Cardiac muscle cell (in vitro differentiated cells and primary cell): ENCODE data around the gene ATP8B2. TPM values are rescaled to one million over a fixed set of nuclear protein-coding genes. Genes with fewer than 3 reads are reported as not detected.
A peak's percentile ranks its signal among the peaks of the same experiment; 100 is the strongest.
"Not testable (repeated sequence)": the region's sequence is repeated elsewhere in the genome, so short reads cannot be mapped to it uniquely, and the experiment has no call there.

Experiments used
- DNase-seq, 2 donors: peaks; one replicate each; pipeline versions ENCODE4 v3.0.0 to v3.0.0-alpha.2; 2010 to 2017; ENCODE audit warnings: low read depth in 1 of 2, low spot score in 1 of 2
- H3K27ac ChIP-seq: fragments of 200-600 bp; sonication (generic); 2 replicates; pipeline ENCODE4 v1.5.1; 2016
- H3K27me3 ChIP-seq: fragments of 200-600 bp; sonication (generic); 2 replicates; pipeline ENCODE4 v1.6.0; 2016; ENCODE audit warnings: control low read depth
- H3K36me3 ChIP-seq: fragments of 200-600 bp; sonication (generic); 2 replicates; pipeline ENCODE4 v1.5.1; 2016; ENCODE audit warnings: control low read depth
- H3K4me1 ChIP-seq: fragments of 200-600 bp; sonication (generic); 2 replicates; pipeline ENCODE4 v1.8.1; 2017; ENCODE audit warnings: low read depth, mild to moderate bottlenecking, mixed run types
- H3K4me3 ChIP-seq: fragments of 200-600 bp; sonication (generic); 2 replicates; pipeline ENCODE4 v1.5.1; 2016; ENCODE audit warnings: mild to moderate bottlenecking
- H3K9me3 ChIP-seq: fragments of 200-600 bp; sonication (generic); 2 replicates; pipeline ENCODE4 v1.5.1; 2017; ENCODE audit warnings: low read depth, mild to moderate bottlenecking, control low read depth
- CTCF ChIP-seq: IDR thresholded peaks from 2 replicates; pipeline ENCODE4 v1.5.1; 2012; ENCODE audit warnings: low read depth, mild to moderate bottlenecking, low read length
- polyA plus RNA-seq: library from polyadenylated mRNA; unstranded; fragments of >200 nt; fragmentation: Nextera tagmentation; extraction: Ambion mirVana; gene quantifications from 2 replicates; pipeline ENCODE4 v1.2.1, GENCODE V29; 2016
- total RNA-seq: library from RNA; depleted of rRNA; stranded (reverse); fragments of >200 nt; gene quantifications from 2 replicates; pipeline ENCODE4 v1.2.3, GENCODE V29; 2016

ATP8B2 gene
- total RNA-seq (102 and 116 TPM in 2 replicates), polyA plus RNA-seq (12.8 and 13.5 TPM in 2 replicates)

- peak; percentile 77 to 91 for DNase-seq
- Histone ChIP-seq H3K27ac (peak within 1 kb of the TSS; percentile 88), H3K4me1 (peaks cover 38% of the 10 kb centered on the region), H3K27me3 (no peaks in the 10 kb centered on the region), H3K9me3 (no peaks in the 10 kb centered on the region), H3K36me3 (no peaks in the 10 kb centered on the region), H3K4me3 (peak within 1 kb of the TSS; percentile 94)
- TF ChIP-seq CTCF, result peak; percentile 93
Observed at GRCh38 chr1:154324669-154325582, at the start of gene ATP8B2. Gene ATP8B2, plus strand, starts transcription at chr1:154325525. Its CDS starts 2,617 bp downstream, at chr1:154328142.

GRCh38 chr1:154276797-154277196, 48.5 kb upstream of the ATP8B2 start:
- Histone ChIP-seq H3K9me3 (no peaks in the 10 kb centered on the region), H3K27me3 (no peaks in the 10 kb centered on the region), H3K27ac (no peak overlapping the region), H3K4me1 (no peaks in the 10 kb centered on the region), H3K36me3 (no peaks in the 10 kb centered on the region), H3K4me3 (no peak overlapping the region)
- TF ChIP-seq CTCF, result peak; percentile 26
- DNase-seq, result peak in 1 of 2 donors; percentile 18

GRCh38 chr1:154287591-154287990, 37.7 kb upstream of the ATP8B2 start:
- H3K27ac ChIP-seq, H3K27me3 ChIP-seq, H3K9me3 ChIP-seq, H3K36me3 ChIP-seq, H3K4me3 ChIP-seq, DNase-seq, H3K4me1 ChIP-seq: not testable (repeated sequence)

GRCh38 chr1:154288661-154289060, 36.7 kb upstream of the ATP8B2 start:
- no peaks in the 10 kb centered on the region for H3K36me3 ChIP-seq
- no peak for DNase-seq
- TF ChIP-seq CTCF, result no peak
- no peaks in the 10 kb centered on the region for H3K9me3 ChIP-seq
- no peak overlapping the region for H3K4me3 ChIP-seq
- H3K4me1 ChIP-seq, result no peaks in the 10 kb centered on the region
- H3K27ac ChIP-seq, result no peak overlapping the region
- H3K27me3 ChIP-seq, result no peaks in the 10 kb centered on the region

GRCh38 chr1:154290921-154291320, 34.4 kb upstream of the ATP8B2 start:
- Histone ChIP-seq H3K9me3 (no peaks in the 10 kb centered on the region), H3K4me1 (no peaks in the 10 kb centered on the region), H3K36me3 (no peaks in the 10 kb centered on the region), H3K4me3 (no peak overlapping the region), H3K27ac (no peak overlapping the region), H3K27me3 (no peaks in the 10 kb centered on the region)
- DNase-seq, result no peak
- no peak for TF ChIP-seq CTCF
